HPDE6-E6E7 (cell line): ENCODE results near the gene TTYH2.
"Not testable (repeated sequence)": the region's sequence is repeated elsewhere in the genome, so short reads cannot be mapped to it uniquely, and the experiment has no call there.

Experiments
- DNase-seq: peaks from one replicate; pipeline ENCODE4 v3.0.0; 2011; ENCODE audit warnings: missing footprints; ENCODE audit errors: extremely low spot score

The TTYH2 gene

GRCh38 chr17:74262601-74263000 is 49.2 kb downstream of the TTYH2 start:
- DNase-seq: no peak

DNA sequence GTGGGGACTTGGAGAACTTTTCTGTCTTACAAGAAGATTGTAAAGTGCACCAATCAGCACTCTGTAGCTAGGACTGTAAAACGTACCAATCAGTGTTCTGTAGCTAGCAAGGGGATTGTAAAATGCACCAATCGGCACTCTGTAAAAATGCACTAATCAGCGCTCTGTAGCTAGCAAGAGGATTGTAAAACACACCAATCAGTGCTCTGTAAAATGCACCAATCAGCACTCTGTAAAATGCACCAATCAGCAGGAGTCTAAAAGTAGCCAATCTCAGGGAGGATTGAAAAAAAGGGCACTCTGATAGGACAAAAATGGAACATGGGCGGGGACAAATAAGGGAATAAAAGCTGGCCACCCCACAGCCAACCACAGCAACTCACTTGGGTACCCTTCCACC is 53.7 kb downstream of the TTYH2 start:
- not testable (repeated sequence) for DNase-seq

DNA sequence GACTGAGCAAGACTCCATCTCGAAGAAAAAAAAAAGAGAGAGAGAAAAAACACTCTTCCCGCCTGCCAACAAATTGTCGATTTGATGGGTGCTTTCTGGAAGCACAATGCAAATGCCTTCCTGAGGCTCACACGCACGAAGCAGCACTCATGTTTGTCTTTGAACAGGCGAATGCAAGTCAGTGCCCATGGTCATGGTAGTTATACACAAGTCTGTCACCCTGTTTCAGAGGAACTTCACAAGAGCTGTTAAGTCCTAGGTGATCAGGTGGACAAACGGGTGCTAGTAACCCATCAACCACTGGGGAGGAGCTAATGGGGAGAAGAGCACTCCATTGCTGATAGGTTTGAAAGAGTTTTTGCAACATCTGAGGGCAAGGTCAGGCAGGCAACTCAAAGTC is 54.2 kb downstream of the TTYH2 start:
- DNase-seq: no peak

DNA sequence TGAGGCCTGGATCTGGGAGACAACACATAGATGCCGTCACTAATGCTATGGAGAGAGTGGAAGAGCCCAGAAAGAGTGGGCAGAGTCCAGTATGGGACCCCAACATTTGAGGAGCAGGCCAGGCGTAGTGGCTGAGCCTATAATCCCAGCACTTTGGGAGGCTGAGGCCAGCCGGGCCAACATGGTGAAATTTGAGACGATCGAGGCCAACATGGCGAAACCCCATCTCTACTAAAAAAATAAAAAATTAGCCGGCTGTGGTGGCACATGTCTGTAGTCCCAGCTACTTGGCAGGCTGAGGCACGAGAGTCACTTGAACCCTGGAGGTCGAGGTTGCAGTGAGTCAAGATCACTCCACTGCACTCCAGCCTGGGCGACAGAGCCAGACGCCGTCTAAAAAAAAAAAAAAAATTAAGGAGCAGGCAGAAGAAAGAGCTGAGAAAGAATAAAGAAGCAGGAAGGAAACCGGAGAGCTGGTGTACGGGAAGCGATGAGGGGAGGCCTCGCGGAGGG is 54.7 kb downstream of the TTYH2 start:
- DNase-seq: no peak

DNA sequence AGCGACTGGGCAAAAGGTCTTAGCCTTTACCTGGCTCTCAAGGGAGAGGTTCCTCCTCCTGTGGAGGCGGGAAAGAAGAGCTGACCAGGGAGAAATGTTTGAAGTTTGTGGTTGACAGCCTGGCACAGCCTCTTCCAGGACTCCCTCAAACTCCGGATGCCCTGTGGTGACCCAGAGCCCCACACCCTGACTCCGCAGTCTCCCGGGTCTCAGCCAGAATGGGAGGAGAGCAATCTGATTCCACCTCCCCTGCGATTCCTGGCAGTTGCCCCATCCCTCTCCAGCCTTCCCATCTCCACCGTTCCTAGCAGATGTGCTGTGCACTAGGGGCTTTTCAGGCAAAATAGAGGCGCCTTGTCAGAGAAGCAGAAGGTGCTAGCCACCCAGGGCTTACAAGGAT is 55.2 kb downstream of the TTYH2 start:
- DNase-seq: no peak

- DNase-seq: no peak
Measured at GRCh38 chr17:74270333-74270732, 57.0 kb downstream of the TTYH2 start.

DNA sequence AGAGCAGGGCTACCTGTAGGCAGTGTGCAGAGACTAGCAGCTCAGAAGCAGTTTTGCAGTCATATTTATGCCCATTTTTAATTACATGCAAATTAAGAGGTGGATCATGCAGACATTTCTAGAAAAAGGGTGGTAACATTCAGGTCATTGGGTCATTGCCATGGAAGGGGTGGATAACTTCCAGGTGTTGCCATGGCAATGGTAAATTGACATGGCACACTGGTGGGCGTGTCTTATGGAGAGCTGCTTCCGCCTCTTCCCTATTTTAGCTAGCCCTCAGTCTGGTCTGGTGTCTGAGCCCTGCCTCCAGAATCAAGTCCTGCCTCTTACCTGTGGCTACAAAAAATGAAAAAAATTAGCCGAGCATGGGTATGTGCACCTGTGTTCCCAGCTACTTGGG is 57.9 kb downstream of the TTYH2 start:
- no peak for DNase-seq

DNA sequence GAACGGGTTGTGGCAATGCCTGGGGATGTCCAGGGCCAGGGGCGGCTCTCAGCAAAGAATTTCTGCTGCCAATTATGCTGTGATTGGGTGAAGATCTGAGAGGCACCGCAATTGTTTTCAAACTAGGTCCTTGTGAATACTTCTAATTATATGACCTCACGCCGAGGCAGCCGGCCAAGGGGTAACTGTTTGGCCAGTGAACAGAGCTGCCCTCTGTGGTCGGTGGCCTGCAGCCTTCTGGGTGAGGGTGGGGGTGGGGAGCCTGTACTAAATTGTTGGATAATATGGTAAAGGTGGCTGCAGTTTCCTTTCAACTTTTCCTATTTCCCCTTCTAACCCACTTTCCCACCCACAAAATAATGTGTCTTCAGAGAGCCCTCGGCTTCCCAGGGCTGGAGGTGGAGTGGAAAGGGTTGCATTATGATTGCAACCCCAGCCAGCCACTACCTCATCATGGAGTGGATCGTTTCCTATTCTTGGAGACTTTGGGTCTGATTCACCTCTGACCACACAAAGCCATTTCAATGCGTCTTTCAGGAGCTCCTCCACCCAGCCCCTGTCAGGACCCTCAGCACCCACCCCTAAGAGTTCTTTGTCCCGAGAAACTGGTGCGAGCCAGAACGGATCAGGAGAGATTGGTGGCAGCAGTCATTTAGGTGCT is 58.7 kb downstream of the TTYH2 start:
- no peak for DNase-seq

- no peak for DNase-seq
Measured at GRCh38 chr17:74272731-74273201, 59.4 kb downstream of the TTYH2 start.

DNA sequence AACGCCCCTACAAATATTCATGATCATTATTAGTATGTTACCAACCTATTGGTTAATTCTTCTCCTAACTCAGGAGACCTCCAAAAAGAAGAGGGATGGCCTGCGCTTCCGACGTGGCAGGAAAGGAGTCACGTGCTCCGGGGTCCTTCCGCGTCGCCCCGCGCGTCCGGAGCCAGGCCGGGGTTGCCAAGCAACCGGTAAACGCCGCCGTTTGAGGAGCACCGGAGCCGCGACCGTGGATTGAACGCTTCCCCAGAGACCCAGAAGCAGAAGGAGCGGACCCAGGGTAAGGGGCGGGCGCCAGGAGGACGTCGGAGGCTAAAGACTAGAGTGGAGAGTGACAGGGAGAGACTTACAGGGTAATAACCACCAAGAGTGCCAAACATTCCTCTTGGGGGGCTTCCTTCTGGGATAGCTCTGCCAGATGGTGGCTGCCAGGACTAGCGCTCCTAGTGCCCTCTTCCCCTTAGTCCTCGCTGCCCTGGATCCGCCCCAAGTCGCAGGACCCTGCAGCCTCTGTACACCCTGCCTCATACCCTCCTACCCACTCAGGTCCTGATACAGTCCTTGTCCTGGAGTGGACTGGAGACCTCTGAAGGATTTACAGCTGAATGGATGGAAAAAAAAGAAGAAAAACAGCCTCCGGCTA is 60.8 kb downstream of the TTYH2 start, which contains the start of gene DNAI2:
TSS of gene DNAI2 (plus strand) at position 175 of the 649 bp plus-strand sequence. CDS start 7,584 bp downstream, outside the sequence.
- DNase-seq: no peak

DNA sequence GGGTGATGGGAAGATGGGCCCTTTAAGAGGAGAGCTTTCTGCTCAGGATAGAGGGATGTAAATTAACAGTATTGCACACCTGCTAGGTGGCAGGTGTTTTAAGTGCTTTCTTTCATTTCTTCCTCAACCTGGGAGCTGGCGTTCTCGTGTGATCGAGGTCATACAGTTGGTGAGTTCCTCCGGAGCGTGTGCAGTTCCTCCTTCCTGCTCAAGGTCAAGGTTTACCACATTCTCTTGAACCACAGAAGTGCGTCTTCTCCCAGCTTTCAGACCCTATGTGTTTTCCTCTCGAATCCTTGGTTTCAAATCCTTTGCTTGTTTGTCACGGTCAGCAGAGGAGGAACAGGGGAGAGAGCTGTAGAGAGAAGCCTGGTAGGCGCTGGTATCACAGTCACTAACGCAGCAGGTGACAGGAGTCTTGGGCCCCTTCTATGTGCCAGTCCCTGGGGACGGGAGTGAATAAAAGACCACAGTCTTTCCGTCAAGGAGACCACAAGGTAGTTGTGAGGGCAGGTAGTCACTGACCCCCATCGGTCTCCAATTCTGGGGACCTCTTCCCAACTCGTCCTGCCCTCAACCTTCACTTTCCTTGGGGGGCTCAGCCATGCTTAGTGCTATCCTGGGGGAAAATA is 61.5 kb downstream of the TTYH2 start:
- no peak for DNase-seq

GRCh38 chr17:74276051-74276476 is 62.7 kb downstream of the TTYH2 start:
- no peak for DNase-seq

GRCh38 chr17:74276541-74277009 is 63.2 kb downstream of the TTYH2 start:
- no peak for DNase-seq

- DNase-seq: no peak
Measured at GRCh38 chr17:74277935-74278334, 64.6 kb downstream of the TTYH2 start.

- not testable (repeated sequence) for DNase-seq
Measured at GRCh38 chr17:74279617-74280016, 66.2 kb downstream of the TTYH2 start.

DNA sequence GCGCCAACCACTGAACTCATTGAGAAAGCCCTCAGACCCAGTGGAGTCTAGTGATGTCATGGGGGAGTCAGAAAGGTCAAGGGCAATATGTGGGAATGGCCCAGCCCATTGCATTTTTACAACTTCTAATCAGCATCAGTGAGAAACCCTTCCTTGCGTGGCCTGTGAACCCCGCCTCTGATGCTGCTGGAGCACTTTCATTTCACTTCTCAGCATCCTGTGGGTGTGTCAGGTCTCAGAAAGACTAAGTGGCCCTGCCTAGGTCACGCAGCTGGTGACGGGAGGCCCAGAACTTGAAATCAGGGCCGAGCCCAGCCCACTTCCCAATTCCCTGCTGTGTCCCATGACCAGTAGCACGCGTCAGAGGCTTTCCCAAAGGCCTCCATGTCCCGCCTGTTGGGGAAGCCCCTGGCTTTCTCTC is 66.7 kb downstream of the TTYH2 start:
- no peak for DNase-seq

DNA sequence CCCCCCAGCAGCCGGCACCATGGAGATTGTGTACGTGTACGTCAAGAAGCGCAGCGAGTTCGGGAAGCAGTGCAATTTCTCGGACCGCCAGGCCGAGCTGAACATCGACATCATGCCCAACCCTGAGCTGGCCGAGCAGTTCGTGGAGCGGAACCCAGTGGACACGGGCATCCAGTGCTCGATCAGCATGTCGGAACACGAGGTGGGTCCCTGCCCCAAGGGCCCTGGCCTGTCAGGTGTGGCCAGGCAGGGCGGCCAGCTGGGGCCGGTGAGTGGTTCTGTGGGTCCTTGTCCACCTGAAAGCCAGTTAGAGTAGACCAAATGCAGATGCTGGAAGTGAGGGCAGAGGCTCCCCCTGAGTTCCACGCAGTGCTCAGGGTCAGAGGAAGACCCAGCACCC is 68.4 kb downstream of the TTYH2 start:
- DNase-seq: no peak

- not testable (repeated sequence) for DNase-seq
Measured at GRCh38 chr17:74282274-74282586, 68.9 kb downstream of the TTYH2 start.

GRCh38 chr17:74282587-74283370 is 69.4 kb downstream of the TTYH2 start:
- DNase-seq: no peak

- no peak for DNase-seq
Measured at GRCh38 chr17:74283371-74283673, 70.0 kb downstream of the TTYH2 start.

GRCh38 chr17:74287031-74287602 is 73.7 kb downstream of the TTYH2 start:
- DNase-seq: no peak

GRCh38 chr17:74288785-74289184 is 75.4 kb downstream of the TTYH2 start:
- no peak for DNase-seq
